Brain microvascular endothelial cell (primary cell): ENCODE measurements around the gene COL23A1.

ENCODE experiments used
- DNase-seq: peaks from one replicate; pipeline ENCODE4 v3.0.0-alpha.2; 2020
- H3K27ac ChIP-seq: fragments of 250-450 bp; sonication (Bioruptor Pico); 2 replicates; pipeline ENCODE4 v1.5.1; 2020; ENCODE audit warnings: mild to moderate bottlenecking, moderate library complexity
- H3K27me3 ChIP-seq: fragments of 250-450 bp; sonication (Bioruptor Pico); replicated peaks from 2 replicates; pipeline ENCODE4 v1.5.1; 2020; ENCODE audit warnings: mild to moderate bottlenecking
- H3K36me3 ChIP-seq: fragments of 250-450 bp; sonication (Bioruptor Pico); replicated peaks from 2 replicates; pipeline ENCODE4 v1.5.1; 2020; ENCODE audit warnings: mild to moderate bottlenecking
- H3K4me3 ChIP-seq: 2 replicates; pipeline ENCODE4 v1.5.1; 2011; ENCODE audit warnings: low read depth, mild to moderate bottlenecking, control low read depth, low read length, moderate library complexity
- in situ Hi-C: cut with HindIII; loops from 2 replicates; pipeline ENCODE4 v1.10.0; 2017; ENCODE audit warnings: low sequenced_read_pairs, low pct_ligation_motif_present
- TF ChIP-seq, protein P1 (sequence below): IDR thresholded peaks from 2 replicates; pipeline ENCODE4 v1.5.1; 2011; ENCODE audit warnings: low read depth, mild to moderate bottlenecking, moderate library complexity, low read length, control low read depth, inconsistent platforms; ENCODE audit errors: missing control alignments

COL23A1 gene

DNA sequence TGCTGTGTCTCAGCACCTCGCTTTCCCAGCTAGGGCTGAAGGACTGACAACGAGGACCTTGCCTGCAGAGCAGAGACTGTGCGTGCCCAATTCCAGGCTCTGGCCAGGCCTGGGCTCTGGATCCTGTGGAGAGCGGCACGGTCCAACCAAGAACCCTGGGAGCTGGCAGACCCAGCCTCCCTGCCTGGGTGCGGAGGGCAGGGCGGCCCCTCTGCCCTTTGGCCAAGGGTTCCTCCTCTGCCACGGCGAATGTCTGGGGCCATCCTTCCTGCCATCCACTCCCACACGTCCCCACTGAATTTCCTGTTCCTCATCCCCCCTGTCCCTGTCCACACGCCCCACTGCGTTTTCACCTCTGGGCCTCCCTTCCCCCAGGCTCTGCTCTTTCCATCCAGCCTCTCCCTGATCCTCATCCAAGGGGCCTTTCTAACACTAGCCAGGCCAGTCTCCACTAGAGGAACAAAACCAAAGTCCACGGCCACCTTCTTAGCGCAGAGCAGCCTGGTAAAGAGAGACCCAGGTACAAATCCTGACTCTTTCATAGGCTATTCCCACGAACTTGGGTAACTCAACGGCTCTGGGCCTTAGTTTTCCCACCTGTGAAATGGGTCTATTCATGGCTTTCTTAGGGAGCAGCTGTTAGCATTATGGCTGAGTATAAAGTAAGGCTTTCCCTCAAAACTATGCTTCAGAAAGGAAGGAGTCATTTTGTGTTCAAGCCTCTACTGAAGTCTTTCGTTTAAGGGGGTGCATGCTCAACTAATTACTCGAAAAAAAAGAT lies 262.1 kb downstream of the COL23A1 start:
- TF ChIP-seq, protein P1, sequence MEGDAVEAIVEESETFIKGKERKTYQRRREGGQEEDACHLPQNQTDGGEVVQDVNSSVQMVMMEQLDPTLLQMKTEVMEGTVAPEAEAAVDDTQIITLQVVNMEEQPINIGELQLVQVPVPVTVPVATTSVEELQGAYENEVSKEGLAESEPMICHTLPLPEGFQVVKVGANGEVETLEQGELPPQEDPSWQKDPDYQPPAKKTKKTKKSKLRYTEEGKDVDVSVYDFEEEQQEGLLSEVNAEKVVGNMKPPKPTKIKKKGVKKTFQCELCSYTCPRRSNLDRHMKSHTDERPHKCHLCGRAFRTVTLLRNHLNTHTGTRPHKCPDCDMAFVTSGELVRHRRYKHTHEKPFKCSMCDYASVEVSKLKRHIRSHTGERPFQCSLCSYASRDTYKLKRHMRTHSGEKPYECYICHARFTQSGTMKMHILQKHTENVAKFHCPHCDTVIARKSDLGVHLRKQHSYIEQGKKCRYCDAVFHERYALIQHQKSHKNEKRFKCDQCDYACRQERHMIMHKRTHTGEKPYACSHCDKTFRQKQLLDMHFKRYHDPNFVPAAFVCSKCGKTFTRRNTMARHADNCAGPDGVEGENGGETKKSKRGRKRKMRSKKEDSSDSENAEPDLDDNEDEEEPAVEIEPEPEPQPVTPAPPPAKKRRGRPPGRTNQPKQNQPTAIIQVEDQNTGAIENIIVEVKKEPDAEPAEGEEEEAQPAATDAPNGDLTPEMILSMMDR, result no peak
- no peak overlapping the region for H3K27ac ChIP-seq
- in situ Hi-C loops, result no loop called here
- DNase-seq, result no peak
- H3K36me3 ChIP-seq, result no peaks in the 10 kb centered on the region
- H3K4me3 ChIP-seq, result no peak overlapping the region
- no peaks in the 10 kb centered on the region for H3K27me3 ChIP-seq

DNA sequence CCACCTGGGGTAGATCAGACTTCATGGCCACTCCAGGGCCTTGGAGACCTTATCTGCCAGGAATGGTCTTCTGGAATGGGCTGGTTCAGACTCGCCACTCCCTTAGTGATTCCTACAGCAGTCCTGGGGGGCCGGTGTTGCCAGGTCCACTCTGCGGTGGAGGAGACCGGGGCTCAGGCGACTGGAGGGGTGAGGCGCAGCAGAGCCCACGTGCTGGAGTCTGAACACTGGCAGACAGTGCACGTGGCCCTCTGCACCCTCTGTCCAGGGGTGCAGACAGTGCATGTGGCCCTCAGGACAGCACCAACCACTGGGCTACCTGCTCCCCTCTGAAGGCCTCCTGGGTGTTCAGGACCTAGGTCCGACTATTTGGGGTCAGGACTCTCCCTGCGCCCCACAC lies 262.7 kb downstream of the COL23A1 start:
- H3K27ac ChIP-seq, result no peak overlapping the region
- no peak overlapping the region for H3K4me3 ChIP-seq
- H3K27me3 ChIP-seq, result no peaks in the 10 kb centered on the region
- TF ChIP-seq, protein P1, result no peak
- no peaks in the 10 kb centered on the region for H3K36me3 ChIP-seq
- DNase-seq, result no peak
- in situ Hi-C loops, result no loop called here

DNA sequence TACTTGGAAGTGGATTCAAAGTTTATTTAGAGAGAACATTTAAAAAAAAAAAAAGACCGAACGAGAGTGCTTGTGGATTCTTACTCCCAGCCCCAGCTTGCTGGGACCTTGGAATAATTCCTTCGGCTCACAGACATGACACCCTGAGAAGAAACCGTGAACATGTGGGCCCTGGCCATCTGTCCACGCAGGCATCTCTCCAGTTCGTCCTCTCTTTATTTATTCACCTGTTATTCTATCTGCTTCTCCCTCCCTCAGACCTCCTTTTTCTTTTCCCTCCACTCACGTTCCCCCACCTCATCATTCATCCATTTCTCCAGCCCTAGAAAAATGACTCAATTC lies 263.8 kb downstream of the COL23A1 start:
- TF ChIP-seq, protein P1, result no peak
- H3K36me3 ChIP-seq, result no peaks in the 10 kb centered on the region
- in situ Hi-C loops, result no loop called here
- no peak overlapping the region for H3K4me3 ChIP-seq
- no peak for DNase-seq
- H3K27ac ChIP-seq, result no peak overlapping the region
- no peaks in the 10 kb centered on the region for H3K27me3 ChIP-seq

DNA sequence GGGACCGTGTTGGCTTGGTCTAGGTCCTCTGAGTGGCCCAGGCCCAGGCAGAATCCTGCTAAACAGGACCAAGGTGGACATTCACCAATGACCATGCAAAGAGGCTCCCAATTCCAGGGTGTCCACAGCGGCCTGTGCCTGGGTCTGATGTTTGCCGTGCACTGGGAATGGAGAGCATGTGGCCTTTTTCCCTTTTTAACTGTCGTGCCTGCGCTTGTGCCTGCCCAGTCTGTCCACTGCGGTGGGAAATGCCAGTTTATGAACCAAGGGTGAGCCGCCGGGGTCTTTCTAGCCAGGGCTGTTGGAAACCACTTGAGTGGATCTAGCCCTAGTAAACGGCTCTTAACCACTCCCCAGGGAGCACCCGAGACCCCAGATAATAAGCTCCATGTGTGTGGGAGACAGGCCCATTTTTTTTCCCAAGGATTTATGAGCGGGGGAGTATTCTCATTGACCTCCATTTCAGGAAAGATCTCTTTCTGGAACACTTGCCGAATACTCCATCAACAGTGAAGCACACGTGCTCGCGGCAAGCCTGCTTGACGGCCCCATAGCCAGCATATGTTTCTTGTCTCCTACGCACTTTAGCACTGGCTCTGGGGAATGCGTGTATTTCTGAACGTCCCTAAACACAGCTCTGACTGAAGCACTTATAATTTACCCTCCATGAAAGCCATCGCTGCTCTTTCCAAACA lies 264.4 kb downstream of the COL23A1 start:
- DNase-seq, result no peak
- Histone ChIP-seq H3K36me3 (no peaks in the 10 kb centered on the region), H3K4me3 (no peak overlapping the region), H3K27me3 (no peaks in the 10 kb centered on the region), H3K27ac (no peak overlapping the region)
- TF ChIP-seq, protein P1, result no peak
- in situ Hi-C loops, result no loop called here

DNA sequence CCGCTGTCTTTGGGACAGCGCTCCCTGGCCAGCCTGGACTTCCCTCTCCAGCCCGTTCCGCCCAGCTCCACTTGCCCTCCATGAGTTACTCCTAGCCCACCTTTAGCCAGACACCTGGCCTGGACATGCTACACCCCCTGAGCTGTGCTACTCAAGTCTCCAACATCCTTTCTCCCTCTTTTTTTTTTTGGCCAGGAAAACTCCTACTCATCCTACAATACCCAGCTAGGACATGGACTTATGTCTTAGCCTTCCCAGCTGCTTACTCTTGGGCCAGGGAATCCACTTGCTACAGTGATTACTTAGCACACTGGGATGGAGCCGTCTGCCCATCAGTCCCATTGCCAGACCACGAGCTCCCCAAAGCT lies 264.9 kb downstream of the COL23A1 start:
- TF ChIP-seq, protein P1, result no peak
- DNase-seq, result no peak
- H3K36me3 ChIP-seq, result no peaks in the 10 kb centered on the region
- in situ Hi-C loops, result no loop called here
- H3K27me3 ChIP-seq, result no peaks in the 10 kb centered on the region
- no peak overlapping the region for H3K27ac ChIP-seq
- no peak overlapping the region for H3K4me3 ChIP-seq
